ENCODE measurements around the gene KCNH4.
A peak's percentile ranks its signal among the peaks of the same experiment; 100 is the strongest.

The KCNH4 gene

DNA sequence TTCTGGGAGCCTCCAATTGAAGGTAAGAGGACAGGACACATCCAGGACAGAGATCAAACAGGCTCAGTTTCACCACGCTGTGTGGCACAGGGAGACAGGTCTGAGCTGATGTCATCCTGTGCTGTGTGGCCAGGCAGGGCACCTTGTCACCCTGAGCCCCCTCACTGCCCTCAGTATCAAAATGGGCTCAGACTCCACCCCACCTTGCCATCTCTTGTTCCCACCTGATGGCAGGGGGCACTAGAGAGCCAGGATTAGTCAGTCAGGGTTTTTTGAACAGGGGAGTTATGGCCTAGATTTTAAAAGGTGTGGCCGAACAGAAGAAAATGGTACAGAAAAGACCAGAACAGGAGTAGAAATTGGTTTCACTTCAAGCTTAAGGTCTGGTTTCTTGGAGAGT, 62.4 kb downstream of the KCNH4 start:
- DNase-seq (ENCODE audit: low spot score in 2 of 2) = peak; percentile 25 to 61
- H3K27me3 ChIP-seq (ENCODE audit: low read depth) = no peaks in the 10 kb centered on the region
- H3K9me3 ChIP-seq = no peaks in the 10 kb centered on the region
- peaks cover 3% of the 10 kb centered on the region for H3K4me1 ChIP-seq
- in situ Hi-C loops (cut with MboI; ENCODE audit: low sequenced_read_pairs) = loop anchor here (5.0 kb wide), 1 partner anchor 156 kb away; no protein-coding TSS in a partner anchor
- peaks cover 56% of the 10 kb centered on the region for H3K36me3 ChIP-seq (replicated peaks)
- no peak overlapping the region for H3K4me3 ChIP-seq

DNA sequence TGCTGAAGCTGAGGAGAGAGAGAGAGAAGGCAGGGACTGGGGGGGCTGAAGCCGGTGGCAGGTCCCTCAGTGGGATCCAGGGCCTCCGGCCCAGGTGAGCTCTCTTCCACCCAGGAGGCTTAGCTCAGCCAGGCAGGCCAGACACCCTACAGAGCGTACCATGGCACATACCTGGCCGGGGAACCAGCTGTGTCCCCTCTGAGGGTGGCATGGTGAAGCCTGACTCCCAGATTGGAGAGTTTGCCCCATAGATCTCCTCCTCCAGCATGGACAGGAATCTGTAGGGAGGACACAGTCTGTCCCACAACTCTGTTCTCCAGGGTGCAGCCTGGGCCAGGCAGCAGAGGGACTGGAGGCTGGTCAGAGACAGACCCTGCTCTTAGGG, 62.8 kb downstream of the KCNH4 start:
- Histone ChIP-seq H3K4me3 (no peak overlapping the region), H3K4me1 (peaks cover 3% of the 10 kb centered on the region), H3K27me3 (ENCODE audit: low read depth) (no peaks in the 10 kb centered on the region), H3K9me3 (no peaks in the 10 kb centered on the region), H3K36me3 (replicated peaks) (peaks cover 60% of the 10 kb centered on the region)
- DNase-seq (ENCODE audit: low spot score in 2 of 2) = no peak
- in situ Hi-C loops (cut with MboI; ENCODE audit: low sequenced_read_pairs) = loop anchor here (5.0 kb wide), 1 partner anchor 156 kb away; no protein-coding TSS in a partner anchor

DNA sequence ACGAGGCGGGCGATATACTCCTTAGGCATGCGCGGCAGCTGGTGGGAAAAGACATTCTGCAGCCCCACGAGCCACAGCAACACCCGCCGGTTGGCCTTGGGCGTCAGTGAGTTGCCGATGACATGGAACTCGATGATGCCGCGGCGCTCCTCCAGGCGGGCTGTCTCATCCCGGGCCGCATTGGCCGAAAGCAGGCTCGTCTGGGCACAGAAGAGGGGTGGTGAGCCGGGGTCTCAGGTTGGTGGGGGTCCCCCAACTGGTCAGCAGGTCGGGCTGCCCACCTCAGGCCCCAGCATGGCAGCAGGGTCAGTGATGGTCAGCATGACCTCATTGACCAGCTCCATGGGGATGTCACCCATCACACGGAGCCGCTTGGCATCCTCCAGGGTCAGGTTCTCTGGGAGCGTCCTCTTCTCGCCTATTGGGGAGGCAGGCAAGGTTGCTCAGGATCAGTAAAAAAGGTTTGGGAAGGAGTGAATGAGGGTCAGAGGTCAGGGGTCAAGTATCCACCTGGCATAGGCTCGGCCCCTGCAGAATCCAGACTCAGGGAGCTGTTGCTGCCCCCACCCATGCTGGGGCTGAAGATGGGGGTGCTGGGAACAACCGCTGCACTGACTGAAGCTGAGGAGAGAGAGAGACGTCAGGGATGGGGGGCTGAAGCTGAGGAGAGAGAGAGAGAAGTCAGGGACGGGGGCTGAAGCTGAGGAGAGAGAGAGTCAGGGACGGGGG, 63.4 kb downstream of the KCNH4 start:
- Histone ChIP-seq H3K4me3 (no peak overlapping the region), H3K4me1 (peaks cover 3% of the 10 kb centered on the region), H3K27me3 (ENCODE audit: low read depth) (no peaks in the 10 kb centered on the region), H3K36me3 (replicated peaks) (peaks cover 65% of the 10 kb centered on the region), H3K9me3 (no peaks in the 10 kb centered on the region)
- in situ Hi-C loops (cut with MboI; ENCODE audit: low sequenced_read_pairs) = loop anchor here (5.0 kb wide), 1 partner anchor 155 kb away; no protein-coding TSS in a partner anchor
- DNase-seq (ENCODE audit: low spot score in 2 of 2) = no peak

DNA sequence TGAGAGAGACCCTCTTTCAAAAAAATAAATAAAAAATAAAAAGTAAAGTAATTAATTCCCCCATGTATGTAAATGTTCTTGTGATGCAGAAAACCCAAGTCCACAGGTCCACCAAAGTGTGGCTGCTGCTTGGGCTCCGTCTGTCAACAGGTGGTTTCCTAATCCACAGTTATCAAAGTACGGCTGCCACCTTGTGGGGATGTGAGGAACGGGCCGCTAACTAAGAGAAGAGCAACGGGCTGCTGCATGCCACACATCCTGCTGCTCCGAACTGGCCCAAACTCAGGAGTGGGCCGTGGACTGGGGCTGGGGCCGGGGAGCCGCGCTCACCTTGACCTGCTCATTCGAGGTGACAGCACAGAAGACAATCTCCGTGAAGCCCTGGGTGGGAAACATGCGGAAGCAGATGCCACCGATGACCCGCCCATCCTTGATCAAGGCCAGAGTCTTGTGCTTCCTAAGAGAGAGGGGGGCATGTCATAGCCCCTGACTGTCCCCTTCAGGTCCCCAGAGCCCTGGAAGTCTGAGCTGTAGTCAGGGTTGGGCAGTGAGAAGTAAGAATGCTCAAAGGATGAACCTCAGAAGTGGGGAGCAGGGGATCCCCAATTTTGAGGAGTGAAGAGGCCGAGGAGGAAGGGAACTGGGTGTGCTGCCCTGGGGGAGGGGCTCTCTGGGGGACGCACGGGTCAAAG, 64.1 kb downstream of the KCNH4 start:
- peak; percentile 58 to 88 for DNase-seq (ENCODE audit: low spot score in 2 of 2)
- Histone ChIP-seq H3K4me1 (peaks cover 3% of the 10 kb centered on the region), H3K27me3 (ENCODE audit: low read depth) (no peaks in the 10 kb centered on the region), H3K36me3 (replicated peaks) (peaks cover 65% of the 10 kb centered on the region), H3K9me3 (no peaks in the 10 kb centered on the region), H3K4me3 (no peak overlapping the region)
- in situ Hi-C loops (cut with MboI; ENCODE audit: low sequenced_read_pairs) = loop anchor here (5.0 kb wide), 1 partner anchor 155 kb away; no protein-coding TSS in a partner anchor

DNA sequence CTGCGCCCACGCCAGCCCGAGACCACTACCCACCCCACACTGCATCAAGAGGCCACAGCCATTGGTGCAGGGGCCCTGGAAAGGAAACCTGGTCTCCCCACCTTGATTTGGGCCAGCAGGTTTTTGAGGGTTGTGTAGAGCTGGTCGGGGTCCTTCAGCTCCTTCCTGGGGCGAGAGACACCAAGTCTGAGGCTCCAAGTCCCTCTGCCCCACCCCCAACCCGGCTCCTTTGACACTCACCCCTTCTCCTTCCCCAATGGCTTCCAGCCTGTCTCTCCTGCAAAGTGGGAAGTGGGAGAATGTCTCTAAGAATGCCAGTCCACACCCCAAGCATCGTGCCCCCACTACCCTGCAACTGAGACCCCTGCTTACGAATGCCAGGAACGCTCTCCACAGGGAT, 66.8 kb downstream of the KCNH4 start:
- Histone ChIP-seq H3K4me1 (no peaks in the 10 kb centered on the region), H3K27me3 (ENCODE audit: low read depth) (no peaks in the 10 kb centered on the region), H3K4me3 (no peak overlapping the region), H3K9me3 (no peaks in the 10 kb centered on the region), H3K36me3 (replicated peaks) (peaks cover 56% of the 10 kb centered on the region)
- DNase-seq (ENCODE audit: low spot score in 2 of 2) = no peak
- in situ Hi-C loops (cut with MboI; ENCODE audit: low sequenced_read_pairs) = loop anchor here (5.0 kb wide), 1 partner anchor 87 kb away; no protein-coding TSS in a partner anchor

DNA sequence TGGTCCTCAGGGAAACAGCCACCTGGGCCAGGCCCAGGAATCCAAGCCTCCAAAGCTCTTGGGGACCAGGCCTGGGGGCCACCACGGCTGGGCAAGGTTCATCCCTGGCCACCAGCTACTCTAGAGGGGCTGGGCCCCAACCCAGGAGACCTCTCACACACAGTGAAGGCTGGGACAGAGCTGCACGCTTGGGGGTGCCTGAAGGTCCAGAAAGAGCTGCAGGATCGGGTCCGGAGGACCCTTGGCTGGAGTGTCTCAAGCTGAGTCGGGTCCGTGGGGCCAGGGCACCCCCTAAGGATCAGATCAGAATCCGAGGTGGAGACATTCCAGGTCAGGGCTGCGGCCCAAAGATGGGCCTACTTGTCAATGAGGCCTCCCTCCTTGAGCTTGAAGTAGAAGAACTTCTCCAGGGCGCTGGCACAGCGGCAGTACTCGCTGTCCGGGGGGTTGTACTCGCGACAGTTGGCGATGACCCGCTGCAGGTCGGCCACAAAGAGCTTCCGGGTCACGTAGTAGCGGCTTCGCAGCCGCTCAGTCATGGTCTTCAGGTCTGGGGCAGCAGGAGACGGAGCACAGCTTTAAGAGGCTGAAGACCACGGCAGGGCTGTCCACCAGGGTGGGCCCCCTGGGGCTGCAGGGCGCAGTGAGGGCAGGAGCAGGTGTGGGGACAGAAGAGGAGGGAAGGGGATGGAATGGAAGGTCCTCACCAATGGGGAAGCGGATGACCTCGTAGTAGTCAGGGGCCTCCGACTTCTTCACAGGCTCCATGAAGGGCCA, 67.5 kb downstream of the KCNH4 start:
- Histone ChIP-seq H3K9me3 (no peaks in the 10 kb centered on the region), H3K36me3 (replicated peaks) (peaks cover 50% of the 10 kb centered on the region), H3K4me3 (no peak overlapping the region), H3K27me3 (ENCODE audit: low read depth) (no peaks in the 10 kb centered on the region), H3K4me1 (no peaks in the 10 kb centered on the region)
- no peak for DNase-seq (ENCODE audit: low spot score in 2 of 2)
- in situ Hi-C loops (cut with MboI; ENCODE audit: low sequenced_read_pairs) = loop anchor here (5.0 kb wide), 1 partner anchor 86 kb away; no protein-coding TSS in a partner anchor

DNA sequence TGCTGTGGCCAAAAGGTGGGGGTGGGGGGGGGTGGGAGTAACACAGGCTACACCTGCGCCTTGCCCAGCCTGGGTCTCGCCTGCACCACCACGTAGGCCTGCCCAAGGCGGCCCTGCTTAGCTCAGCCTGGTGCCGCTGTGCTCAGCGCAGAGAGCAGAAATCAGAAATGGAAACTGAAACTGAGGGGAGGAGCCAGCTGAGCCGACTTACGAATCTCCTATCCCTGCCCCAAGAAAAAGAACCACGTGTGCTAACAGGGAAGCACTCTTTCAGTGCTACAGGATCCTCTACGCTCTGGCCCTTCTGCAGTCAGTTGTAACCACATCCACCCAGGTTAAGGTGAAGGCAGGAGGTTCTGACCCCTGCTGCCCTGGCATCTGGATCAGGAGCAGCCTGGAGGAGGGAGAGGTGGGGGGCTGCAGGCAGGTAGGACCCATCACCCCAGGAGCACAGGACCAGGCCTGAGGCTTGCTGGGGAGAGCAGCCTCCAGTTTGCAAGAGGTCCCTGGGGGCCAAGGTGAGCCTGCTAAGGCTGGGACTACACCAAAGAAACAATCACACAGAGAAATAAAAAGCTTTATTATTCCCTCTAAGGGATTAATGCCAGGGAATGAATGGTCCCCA, 68.3 kb downstream of the KCNH4 start, which contains the start of gene DHX58:
DHX58 (minus strand) TSS at position 163 of the 625 bp plus-strand sequence. CDS start 822 bp downstream, outside the sequence.
- H3K4me3 ChIP-seq = no peak within 1 kb of the TSS
- no peaks in the 10 kb centered on the region for H3K27me3 ChIP-seq (ENCODE audit: low read depth)
- in situ Hi-C loops (cut with MboI; ENCODE audit: low sequenced_read_pairs) = loop anchor here (5.0 kb wide), 1 partner anchor 85 kb away; no protein-coding TSS in a partner anchor

DNA sequence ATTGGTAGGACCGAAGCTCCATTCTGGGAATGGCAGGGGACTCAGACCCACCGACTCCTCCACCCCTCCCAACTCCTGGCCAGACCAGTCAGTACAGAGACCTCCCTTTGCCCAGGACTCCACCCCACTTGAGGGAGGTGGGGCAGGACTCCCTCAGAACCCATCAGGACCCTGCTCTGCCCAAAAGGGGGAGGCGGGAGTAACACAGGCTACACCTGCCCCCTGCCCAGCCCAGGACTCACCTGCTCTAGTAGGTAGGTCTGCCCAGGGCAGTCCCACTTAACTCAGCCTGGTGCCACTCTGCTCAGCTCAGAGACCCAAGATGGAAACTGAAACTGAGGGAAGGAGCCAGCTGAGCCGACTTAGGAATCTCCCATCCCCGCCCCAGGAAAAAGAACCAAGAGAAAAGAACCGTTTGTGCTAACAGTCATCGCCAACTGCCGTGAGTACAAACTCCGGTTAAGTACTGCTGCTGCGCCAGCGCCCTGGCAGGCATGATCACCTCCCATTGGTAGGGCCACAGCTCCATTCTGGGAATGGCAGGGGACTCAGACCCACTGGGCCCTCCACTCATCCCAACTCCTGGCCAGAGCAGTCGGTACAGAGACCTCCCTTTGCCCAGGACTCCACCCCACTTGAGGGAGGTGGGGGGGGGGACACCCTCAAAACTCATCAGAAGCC, 68.9 kb downstream of the KCNH4 start:
- H3K27me3 ChIP-seq (ENCODE audit: low read depth) = no peaks in the 10 kb centered on the region
- no peak overlapping the region for H3K4me3 ChIP-seq
- no peak for DNase-seq (ENCODE audit: low spot score in 2 of 2)
- no peaks in the 10 kb centered on the region for H3K4me1 ChIP-seq
- in situ Hi-C loops (cut with MboI; ENCODE audit: low sequenced_read_pairs) = loop anchor here (5.0 kb wide), 1 partner anchor 85 kb away; no protein-coding TSS in a partner anchor
- H3K9me3 ChIP-seq = no peaks in the 10 kb centered on the region
- H3K36me3 ChIP-seq (replicated peaks) = peaks cover 37% of the 10 kb centered on the region

More for the DNA sequence above, 68.3 kb downstream of the KCNH4 start, which contains the start of gene DHX58:
- no peak for DNase-seq (ENCODE audit: low spot score in 2 of 2)
- Histone ChIP-seq H3K4me1 (no peaks in the 10 kb centered on the region), H3K9me3 (no peaks in the 10 kb centered on the region), H3K36me3 (replicated peaks) (peaks cover 44% of the 10 kb centered on the region)

DNA sequence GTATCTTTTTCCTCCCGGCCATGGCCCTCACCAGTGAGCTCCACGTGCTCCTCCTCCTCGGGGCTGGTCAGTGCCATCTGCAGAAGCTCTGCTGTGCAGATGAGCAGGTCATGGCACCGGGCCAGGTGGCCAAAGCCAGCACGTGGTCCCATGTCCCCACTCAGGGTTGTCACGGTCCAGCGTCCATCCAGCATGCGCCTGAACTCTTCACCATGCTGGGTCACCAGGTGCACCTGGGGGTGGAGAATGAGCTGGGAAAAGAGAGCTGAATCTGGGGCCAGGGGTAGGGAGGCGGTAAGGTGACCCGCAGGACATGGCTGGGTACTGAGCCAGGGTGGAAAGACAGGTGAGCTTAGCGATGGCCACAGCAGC, 69.7 kb downstream of the KCNH4 start:
- H3K9me3 ChIP-seq = no peaks in the 10 kb centered on the region
- in situ Hi-C loops (cut with MboI; ENCODE audit: low sequenced_read_pairs) = loop anchor here (5.0 kb wide), 1 partner anchor 84 kb away; no protein-coding TSS in a partner anchor
- H3K4me3 ChIP-seq = no peak overlapping the region
- no peaks in the 10 kb centered on the region for H3K27me3 ChIP-seq (ENCODE audit: low read depth)
- H3K4me1 ChIP-seq = no peaks in the 10 kb centered on the region
- peaks cover 30% of the 10 kb centered on the region for H3K36me3 ChIP-seq (replicated peaks)
- DNase-seq (ENCODE audit: low spot score in 2 of 2) = no peak

DNA sequence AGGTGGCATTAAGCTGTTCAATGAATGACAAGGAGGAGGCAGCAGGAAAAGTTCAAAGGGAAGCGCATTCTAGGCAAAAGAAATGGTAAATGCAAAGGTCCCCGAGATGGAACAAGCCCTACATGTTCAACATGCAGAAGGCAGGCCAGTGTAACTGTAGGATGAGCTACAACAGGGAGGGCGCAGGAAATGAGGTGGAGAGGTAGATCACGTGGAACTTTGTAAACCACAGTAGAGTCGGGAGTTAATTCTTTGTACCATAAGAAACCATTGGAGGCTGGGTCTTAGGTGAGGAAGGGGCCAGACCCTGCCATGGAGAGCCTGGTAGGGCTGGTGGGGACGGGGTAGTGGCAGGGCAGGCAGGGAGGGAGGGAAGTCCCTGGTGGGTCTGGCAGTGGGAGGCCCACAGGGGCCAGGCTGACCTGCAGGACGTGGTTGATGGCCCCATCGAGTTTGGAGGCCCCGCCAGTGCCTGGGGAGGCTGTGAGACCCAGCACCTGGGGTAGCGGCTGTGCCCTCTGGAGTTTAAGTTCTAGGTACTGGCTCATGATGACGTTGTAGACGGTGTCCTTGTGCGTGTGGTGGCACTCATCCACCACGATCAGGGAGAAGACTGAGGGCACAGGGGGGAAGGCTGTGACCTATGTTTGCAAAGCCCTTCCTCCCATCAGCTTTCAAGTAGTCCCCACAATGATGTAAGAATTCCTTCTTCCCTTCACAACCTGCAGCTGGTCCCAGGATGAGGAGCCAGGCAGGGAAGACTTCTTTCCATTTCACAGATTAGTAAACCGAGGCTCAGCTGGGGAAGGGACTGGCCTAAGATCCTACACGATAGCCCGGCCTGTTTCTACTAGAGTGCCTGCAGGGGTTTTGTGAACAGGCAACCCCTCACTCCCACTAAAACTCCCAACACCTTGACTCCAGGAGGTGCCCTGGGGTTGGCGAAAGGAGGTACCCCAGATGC, 70.4 kb downstream of the KCNH4 start:
- H3K4me1 ChIP-seq = no peaks in the 10 kb centered on the region
- in situ Hi-C loops (cut with MboI; ENCODE audit: low sequenced_read_pairs) = loop anchor here (5.0 kb wide), 1 partner anchor 83 kb away; no protein-coding TSS in a partner anchor

DNA sequence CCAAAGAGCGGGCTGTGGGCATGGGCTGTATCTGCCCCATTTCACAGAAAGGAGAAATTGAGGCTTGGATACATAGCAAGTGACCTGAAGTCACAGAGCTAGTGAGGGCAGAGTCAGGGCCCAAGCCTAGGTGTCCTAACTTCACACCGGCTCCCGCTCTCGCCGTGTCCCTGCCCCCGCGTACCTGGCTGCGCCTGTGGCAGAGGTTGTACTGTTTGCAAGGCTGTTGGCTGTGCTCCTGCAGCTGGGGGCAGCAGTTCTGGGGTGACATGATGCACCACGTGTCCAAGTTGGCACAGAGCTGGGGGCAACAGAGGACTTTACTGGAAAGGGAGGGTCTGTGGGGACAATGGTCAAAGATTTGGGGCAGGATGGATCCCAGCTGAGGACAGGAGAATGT, 71.9 kb downstream of the KCNH4 start:
- H3K4me1 ChIP-seq = no peaks in the 10 kb centered on the region
- peaks cover 14% of the 10 kb centered on the region for H3K36me3 ChIP-seq (replicated peaks)
- no peaks in the 10 kb centered on the region for H3K27me3 ChIP-seq (ENCODE audit: low read depth)
- no peak overlapping the region for H3K4me3 ChIP-seq
- in situ Hi-C loops (cut with MboI; ENCODE audit: low sequenced_read_pairs) = no loop called here
- no peak for DNase-seq (ENCODE audit: low spot score in 2 of 2)
- H3K9me3 ChIP-seq = no peaks in the 10 kb centered on the region

More for the DNA sequence above, 70.4 kb downstream of the KCNH4 start:
- DNase-seq (ENCODE audit: low spot score in 2 of 2) = no peak
- peaks cover 23% of the 10 kb centered on the region for H3K36me3 ChIP-seq (replicated peaks)
- H3K9me3 ChIP-seq = no peaks in the 10 kb centered on the region
- H3K4me3 ChIP-seq = no peak overlapping the region
- H3K27me3 ChIP-seq (ENCODE audit: low read depth) = no peaks in the 10 kb centered on the region

All from HAP-1 (cell line).